ENCODE results near the gene GPR153. TPM values are rescaled to one million over a fixed set of nuclear protein-coding genes. Genes with fewer than 3 reads are reported as not detected.
A peak's percentile ranks its signal among the peaks of the same experiment; 100 is the strongest.

The GPR153 gene
- total RNA-seq, 3 donors from 2014 or later = 0.50 to 0.52 (median 0.51) TPM

DNA sequence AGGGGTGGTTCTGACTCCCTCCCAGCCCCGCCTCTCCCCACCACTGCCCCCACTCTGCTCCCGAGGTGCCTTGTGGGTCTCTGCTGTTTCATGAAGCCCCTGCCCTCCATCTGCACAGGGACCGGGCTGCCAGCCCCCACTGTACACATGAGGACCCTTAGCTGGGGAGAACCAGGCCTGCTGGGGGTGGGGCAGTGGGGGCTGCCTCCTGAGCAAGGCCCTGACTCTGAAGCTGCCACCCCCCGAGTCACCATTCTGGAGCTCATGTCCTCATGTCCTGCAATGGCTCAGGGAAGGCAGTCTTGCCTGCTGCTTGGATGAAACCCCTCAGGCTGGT, 8.6 kb downstream of the GPR153 start:
- no peaks in the 10 kb centered on the region for H3K9me3 Mint-ChIP-seq
- no peak for ATAC-seq
- H3K36me3 Mint-ChIP-seq (ENCODE audit: insufficient read depth) = no peaks in the 10 kb centered on the region
- peaks cover 2% of the 10 kb centered on the region for H3K4me1 Mint-ChIP-seq (ENCODE audit: low read depth)
- DNase-seq = no peak
- H3K4me3 Mint-ChIP-seq = no peak overlapping the region
- H3K27me3 Mint-ChIP-seq (ENCODE audit: low read depth) = peaks cover 45% of the 10 kb centered on the region

DNA sequence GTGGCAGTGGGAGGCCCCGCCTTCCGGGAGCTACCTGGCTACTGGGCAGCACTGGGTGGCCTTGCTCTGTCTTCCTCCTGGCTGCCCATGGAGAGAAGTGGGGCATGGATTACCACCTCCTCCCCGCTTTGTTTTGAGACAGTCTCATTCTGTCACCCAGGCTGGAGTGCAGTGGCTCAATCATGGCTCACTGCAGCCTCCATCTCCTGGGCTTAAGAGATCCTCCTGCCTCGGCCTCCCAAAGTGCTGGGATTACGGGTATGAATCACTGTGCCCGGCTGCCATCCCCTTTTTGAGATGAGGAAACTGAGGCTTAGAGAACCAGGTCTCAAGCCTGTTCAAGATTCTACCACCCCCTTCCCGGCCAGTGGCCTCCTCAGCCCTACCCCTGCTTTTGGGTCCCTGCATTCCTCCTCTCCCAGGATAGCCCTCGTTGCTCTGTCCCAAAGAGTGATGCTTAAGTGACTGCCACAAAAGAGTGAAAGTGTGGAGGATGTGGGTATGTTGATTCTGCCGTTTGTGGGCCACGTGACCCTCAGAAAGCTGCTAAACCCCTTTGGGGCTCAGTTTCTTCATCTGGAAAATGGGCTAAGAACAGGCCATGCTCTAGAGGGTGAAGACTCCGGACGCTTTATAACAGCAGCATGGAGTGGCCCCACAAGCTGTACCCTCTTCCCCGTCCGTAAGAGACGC, 9.1 kb downstream of the GPR153 start:
- ATAC-seq (no peak), DNase-seq (no peak)
- Mint-ChIP-seq H3K4me1 (ENCODE audit: low read depth) (peaks cover 4% of the 10 kb centered on the region), H3K4me3 (no peak overlapping the region), H3K9me3 (no peaks in the 10 kb centered on the region), H3K36me3 (ENCODE audit: insufficient read depth) (no peaks in the 10 kb centered on the region), H3K27me3 (ENCODE audit: low read depth) (peaks cover 50% of the 10 kb centered on the region)

DNA sequence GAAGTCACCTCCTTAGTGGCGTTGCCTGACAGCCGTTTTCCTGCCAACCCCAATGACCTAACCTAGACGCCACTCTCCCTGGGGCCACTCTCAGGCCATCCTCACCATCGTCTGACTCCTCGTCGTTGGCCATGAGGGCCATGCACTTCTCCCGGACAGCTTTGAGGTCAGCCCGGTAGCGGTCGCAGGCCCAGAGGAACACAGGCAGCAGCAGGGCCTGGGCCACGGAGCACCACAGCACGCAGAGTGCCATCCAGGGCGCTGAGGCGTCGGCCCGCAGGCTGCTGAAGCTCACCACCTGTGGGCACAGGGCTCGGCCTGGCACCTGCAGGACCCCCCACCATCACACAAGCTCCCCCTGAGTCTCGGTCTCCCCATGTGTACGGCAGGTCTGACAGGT, 9.7 kb downstream of the GPR153 start:
- Mint-ChIP-seq H3K27me3 (ENCODE audit: low read depth) (peaks cover 56% of the 10 kb centered on the region), H3K4me1 (ENCODE audit: low read depth) (peaks cover 9% of the 10 kb centered on the region), H3K36me3 (ENCODE audit: insufficient read depth) (no peaks in the 10 kb centered on the region), H3K4me3 (no peak overlapping the region), H3K9me3 (no peaks in the 10 kb centered on the region)
- no peak for ATAC-seq
- no peak for DNase-seq

DNA sequence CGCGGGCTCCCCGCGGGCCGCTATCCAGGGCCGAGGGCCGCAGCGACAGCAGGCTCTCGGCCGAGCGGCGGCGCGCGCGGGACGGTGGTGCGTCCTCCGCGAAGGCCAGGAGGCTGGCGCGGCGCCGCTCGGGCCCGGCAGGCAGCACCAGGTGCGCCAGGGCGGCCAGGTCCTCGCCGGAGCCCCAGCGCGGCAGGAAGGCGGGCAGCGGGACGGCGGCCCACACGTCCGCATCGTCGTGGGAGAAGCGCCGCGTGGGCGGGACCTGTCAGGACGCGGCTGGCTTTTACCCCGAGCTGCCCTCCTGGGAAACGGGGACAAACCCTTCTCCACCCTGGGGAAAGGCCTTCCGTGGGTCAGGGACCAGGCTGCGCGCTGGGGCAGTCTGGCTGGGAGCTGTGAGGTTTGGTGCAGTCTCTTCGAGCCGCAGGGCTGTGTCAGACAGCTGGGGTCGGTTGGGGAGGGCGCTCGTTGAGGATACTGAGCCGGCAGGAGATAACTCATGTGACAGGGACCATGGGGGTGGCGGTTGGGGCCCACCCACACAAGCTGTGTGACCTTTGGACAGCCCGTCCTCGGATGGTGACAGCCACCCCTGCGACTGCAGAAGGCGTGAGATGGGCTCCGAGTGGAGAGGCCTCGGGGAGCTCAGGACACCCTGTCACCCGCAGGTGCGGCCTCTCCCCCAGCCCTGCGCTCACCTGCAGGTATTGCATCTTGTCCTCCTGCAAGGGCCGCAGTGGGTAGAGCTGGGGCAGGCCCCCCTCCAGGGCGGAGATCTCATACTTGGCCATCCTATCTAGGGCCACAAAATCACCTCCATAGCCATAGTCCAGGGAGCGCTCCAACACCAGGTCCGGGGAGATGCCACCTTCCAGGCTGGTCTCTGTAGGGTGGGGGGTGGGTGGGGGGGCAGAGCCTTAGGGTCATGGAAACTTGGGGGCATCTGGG, 10.9 kb downstream of the GPR153 start:
- Mint-ChIP-seq H3K27me3 (ENCODE audit: low read depth) (peaks cover 60% of the 10 kb centered on the region), H3K4me3 (no peak overlapping the region), H3K36me3 (ENCODE audit: insufficient read depth) (no peaks in the 10 kb centered on the region), H3K4me1 (ENCODE audit: low read depth) (peaks cover 10% of the 10 kb centered on the region), H3K9me3 (no peaks in the 10 kb centered on the region)
- DNase-seq (no peak), ATAC-seq (no peak)

DNA sequence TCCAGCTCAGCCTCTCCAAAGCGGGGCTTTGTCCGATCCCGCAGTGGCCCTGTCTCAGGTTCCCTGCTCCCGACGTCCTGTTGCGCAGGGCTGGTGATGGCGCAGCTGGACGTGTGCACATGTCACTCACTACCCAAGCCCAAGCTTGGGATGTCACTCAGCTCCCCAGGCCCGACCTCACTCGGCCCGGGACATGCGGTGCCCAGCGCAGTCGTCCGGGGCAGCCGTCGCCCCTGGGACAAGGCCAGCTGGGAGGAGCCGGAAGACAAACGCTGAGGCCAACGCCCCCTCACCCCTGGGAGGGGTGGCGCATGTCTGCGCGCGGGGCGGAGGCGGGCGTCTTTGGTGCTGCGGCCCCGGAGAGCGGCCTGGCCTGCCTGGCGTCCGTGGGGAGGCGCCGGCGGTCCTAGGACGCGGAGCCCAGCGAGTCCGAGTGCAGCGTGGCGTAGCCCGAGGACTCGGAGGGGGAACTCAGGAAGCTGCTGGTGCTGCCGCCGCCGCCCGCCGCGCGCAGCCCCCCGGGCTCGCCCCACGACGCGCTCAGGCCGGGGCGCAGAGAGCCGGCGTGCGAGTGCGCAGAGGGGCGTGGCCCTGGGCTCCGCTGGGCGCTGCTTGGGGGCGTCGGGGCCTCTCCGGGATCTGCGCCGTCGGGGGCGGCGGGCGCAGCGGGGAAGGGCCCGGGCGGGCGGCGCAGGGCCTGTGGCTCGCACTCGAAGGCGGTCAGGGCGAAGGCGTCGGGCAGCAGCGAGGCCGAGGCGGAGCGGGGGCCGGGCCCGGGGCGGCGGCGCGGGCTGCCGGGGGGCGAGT, 11.8 kb downstream of the GPR153 start:
- Mint-ChIP-seq H3K9me3 (no peaks in the 10 kb centered on the region), H3K4me3 (no peak overlapping the region), H3K36me3 (ENCODE audit: insufficient read depth) (no peaks in the 10 kb centered on the region), H3K27me3 (ENCODE audit: low read depth) (peaks cover 63% of the 10 kb centered on the region), H3K4me1 (ENCODE audit: low read depth) (peaks cover 11% of the 10 kb centered on the region)
- DNase-seq (no peak), ATAC-seq (no peak)

DNA sequence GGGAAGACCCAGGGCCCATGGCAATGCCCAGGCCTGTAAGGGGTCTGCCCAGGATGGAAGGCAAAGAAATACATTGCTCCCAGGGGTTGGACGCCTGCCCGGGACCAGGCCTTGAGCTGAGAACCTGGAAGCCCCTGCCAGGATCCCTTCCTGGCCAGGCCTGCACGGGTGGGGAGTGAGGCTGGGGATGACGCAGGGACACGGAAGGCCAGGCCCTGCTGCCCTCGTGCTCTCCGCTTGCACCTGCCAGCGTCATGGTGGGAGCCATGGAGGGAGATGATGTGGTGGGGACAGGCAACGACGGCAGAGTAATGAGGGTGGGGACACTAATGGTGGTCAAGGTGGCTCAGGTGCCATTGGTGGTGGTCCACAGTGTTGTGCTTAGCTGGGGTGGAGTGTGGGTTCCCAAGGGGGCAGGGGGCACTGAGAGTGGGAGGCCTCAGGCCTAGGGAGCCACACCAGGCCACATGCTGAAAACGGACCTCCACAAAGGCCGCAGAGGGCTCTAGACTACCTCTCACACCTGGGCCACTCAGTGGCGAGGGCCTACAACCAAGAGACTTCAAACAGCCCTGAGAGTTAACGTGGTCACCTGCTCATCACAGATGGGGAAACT, 12.6 kb downstream of the GPR153 start:
- no peaks in the 10 kb centered on the region for H3K9me3 Mint-ChIP-seq
- peaks cover 11% of the 10 kb centered on the region for H3K4me1 Mint-ChIP-seq (ENCODE audit: low read depth)
- no peaks in the 10 kb centered on the region for H3K36me3 Mint-ChIP-seq (ENCODE audit: insufficient read depth)
- peaks cover 72% of the 10 kb centered on the region for H3K27me3 Mint-ChIP-seq (ENCODE audit: low read depth)
- no peak for ATAC-seq
- H3K4me3 Mint-ChIP-seq = no peak overlapping the region
- DNase-seq = no peak

DNA sequence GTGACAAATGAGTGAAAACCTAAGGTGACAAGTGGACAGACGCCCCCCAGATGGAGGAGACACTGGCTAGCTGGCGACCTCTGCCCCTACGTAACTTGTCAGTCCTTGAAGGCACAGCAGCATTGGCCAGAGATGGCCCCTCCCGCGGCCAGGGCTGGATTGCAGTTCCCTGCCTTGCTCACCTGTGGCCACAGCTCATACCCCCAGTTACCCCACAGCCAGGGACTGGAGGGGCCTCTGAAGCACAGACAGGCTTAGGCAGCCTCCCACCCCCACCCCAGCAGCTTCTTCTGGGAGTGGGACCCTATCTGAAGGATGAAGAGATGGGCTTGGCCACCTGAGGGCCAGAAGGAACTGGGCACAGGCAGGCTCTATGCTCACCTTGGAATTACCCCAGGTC, 13.2 kb downstream of the GPR153 start:
- ATAC-seq (no peak), DNase-seq (no peak)
- no peaks in the 10 kb centered on the region for H3K9me3 Mint-ChIP-seq
- peaks cover 11% of the 10 kb centered on the region for H3K4me1 Mint-ChIP-seq (ENCODE audit: low read depth)
- H3K27me3 Mint-ChIP-seq (ENCODE audit: low read depth) = peaks cover 72% of the 10 kb centered on the region
- H3K36me3 Mint-ChIP-seq (ENCODE audit: insufficient read depth) = no peaks in the 10 kb centered on the region
- no peak overlapping the region for H3K4me3 Mint-ChIP-seq

DNA sequence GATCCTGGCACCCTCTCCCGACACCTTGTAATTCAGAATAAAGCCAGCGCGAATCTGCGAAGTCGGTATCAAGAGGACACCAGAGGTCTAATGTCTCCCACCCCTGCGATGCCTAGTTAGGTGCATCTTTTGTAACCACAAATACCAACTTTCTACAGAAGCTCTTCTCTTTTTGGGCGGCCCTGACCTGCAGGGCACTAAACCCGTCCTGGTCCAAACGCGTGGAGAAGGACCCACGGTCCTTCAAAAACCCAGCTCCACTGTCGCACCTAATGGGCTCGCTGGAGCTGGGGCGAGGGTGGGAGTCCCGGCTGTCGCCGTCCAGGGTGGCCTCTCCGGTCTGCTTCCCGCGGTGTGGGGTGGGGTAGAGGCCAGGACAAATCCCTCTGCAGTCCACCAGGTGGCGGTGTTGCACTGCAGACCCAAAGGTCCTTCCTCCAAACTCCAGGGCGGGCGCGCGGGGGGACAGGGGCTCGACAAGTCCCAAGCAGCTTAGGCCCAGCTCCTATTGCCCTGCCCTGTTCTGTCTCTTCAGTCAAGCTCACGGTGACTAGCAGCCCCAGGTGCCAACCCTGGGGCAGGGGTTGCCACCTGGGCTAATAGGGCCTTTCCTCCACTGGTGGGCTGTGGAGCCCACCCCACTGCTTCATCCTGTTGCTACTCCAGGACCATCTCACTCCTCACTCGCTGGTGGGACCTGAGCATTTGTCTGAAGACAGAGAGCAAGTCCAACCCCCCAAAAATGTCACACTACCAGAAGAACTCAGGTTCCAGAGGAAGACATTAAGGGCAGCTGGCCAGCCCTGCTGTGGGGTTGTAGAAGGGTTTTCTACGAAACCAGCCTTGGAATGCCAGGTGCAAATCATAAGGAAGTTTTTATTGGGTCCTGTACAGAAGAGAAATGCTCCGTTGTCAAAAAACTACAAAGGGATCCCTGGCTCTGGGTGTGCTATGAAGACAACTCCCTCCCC, 14.1 kb downstream of the GPR153 start:
- Mint-ChIP-seq H3K9me3 (no peaks in the 10 kb centered on the region), H3K27me3 (ENCODE audit: low read depth) (peaks cover 65% of the 10 kb centered on the region), H3K36me3 (ENCODE audit: insufficient read depth) (no peaks in the 10 kb centered on the region), H3K4me3 (peak overlapping the region; percentile 65), H3K4me1 (ENCODE audit: low read depth) (peaks cover 11% of the 10 kb centered on the region)
- DNase-seq (peak; percentile 79), ATAC-seq (peak; percentile 67 to 68)

DNA sequence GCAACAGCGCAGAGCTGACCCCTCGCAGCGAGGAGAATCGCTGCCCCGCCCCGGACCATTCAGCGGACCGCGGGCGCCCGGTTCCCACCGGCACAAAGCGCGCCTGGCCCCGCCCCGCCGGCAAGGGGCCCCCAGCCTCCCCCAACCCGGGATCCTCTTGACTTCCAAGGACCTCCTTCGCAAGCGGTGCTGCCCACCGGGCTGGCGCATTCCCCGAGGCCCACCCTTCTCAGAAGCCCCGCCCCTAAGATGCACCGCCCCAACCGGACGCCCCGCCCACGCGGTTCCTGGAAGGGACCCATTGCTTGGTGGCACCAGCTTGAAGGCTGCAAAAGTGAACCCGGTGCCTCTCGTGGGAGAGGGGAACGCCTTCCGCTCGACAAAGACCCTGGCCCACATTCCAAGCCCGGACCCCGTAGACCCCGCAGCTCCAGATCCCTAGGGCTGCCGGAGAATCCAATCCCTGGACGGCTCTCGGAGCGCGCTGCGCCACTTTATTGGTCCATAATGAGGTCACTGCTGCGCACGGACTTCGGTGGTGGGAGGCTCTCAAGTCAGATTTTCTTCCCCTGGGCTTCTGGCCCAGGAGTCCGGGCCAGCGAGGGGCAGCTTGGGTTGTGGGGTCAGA, 14.9 kb downstream of the GPR153 start:
- Mint-ChIP-seq H3K36me3 (ENCODE audit: insufficient read depth) (no peaks in the 10 kb centered on the region), H3K4me1 (ENCODE audit: low read depth) (peaks cover 15% of the 10 kb centered on the region)
- no peak for ATAC-seq

DNA sequence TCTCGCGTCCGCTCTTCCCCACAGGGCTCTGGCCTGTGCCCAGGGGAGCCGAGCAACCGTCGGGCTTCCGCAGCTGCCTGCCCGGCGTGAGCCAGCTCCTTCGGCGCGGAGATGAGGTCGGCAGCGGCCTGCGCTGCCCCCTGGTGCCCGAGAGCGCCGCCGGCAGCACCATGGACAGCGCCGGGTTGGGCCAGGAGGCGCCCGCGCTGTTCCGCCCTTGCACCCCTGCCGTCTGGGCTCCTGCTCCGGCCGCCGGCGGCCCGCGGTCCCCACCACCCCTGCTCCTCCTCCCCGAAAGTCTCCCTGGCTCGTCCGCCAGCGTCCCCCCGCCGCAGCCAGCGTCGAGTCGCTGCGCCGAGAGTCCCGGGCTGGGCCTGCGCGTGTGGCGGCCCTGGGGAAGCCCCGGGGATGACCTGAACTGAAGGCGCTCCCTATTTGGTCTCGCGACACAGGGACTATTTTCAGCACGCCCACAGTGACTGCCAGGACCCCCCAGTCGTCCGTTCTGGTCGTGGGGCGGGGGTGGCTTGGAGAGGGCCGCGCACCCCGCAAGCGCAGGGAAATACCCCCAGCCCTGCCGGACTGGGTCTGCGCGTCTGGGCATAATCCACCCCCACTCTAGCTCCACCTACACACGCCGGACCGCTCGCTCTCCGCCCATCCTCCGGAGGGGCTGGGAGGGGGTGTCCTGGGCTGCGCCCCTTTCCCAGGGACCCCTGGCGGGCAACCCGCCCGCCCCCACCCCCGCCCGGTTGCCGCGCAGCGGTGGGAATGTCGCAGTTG, 15.6 kb downstream of the GPR153 start:
- Mint-ChIP-seq H3K9me3 (no peaks in the 10 kb centered on the region), H3K4me1 (ENCODE audit: low read depth) (peaks cover 15% of the 10 kb centered on the region), H3K36me3 (ENCODE audit: insufficient read depth) (no peaks in the 10 kb centered on the region), H3K4me3 (no peak overlapping the region), H3K27me3 (ENCODE audit: low read depth) (peaks cover 64% of the 10 kb centered on the region)
- DNase-seq (peak; percentile 74), ATAC-seq (peak; percentile 77 to 79)

More for the DNA sequence above, 14.9 kb downstream of the GPR153 start:
- Mint-ChIP-seq H3K4me3 (no peak overlapping the region), H3K27me3 (ENCODE audit: low read depth) (peaks cover 65% of the 10 kb centered on the region), H3K9me3 (no peaks in the 10 kb centered on the region)
- peak; percentile 32 for DNase-seq

DNA sequence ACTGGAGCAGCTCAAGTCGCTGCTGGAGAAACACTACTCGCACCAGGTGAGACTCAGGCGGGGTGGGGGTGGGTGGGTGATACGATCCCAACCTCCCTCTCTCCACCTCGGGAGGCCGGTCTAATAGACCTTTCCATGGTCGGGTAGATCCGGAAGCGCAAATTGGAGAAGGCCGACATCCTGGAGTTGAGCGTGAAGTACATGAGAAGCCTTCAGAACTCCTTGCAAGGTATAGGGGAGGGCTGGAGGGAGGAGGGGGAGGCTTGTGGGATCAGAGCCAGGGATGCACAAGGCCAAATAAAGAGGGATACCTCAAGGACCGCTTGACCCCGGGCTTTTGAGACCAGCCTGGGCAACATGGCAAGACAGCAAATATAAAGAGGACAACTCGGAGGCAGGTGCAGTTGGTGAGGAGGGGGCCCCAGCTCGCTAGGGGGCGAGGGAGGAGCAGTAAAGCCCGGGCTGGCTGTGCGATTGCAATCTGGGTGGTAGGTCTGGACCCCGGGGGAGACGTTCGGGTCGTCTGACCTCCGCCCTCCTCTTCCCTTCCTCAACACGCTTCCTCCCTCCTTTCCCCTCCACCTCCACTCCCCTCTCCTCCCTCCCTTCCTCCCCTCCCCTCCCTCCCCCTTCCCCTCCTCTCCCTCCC, 16.4 kb downstream of the GPR153 start:
- no peak for ATAC-seq
- H3K4me3 Mint-ChIP-seq = no peak overlapping the region

DNA sequence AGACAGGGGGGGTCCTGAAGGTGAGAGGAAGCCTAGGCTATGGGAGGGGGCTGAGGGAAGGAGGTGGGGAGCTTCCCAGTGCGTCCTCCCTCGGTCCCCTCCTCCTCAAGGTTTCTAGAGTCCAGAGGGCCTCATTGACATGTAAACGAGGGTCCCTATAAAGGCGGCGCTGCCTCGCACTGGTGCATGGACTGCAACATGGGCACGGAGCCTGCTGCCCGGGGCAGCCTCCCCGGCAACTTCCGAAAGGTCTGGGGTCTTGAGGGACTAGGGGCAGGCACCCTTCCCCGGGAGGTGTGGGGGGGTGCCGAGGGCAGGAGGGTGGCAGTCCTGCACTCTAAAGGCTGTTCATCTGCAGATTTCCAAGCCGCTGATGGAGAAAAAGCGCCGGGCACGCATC, 16.9 kb downstream of the GPR153 start, which contains the start of gene HES3:
Gene HES3 (plus strand): TSS at position 187 of the 400 bp plus-strand sequence. CDS start 187 bp downstream, at position 374.
- Mint-ChIP-seq H3K4me1 (ENCODE audit: low read depth) (peaks cover 12% of the 10 kb centered on the region), H3K27me3 (ENCODE audit: low read depth) (peaks cover 70% of the 10 kb centered on the region), H3K9me3 (no peaks in the 10 kb centered on the region), H3K36me3 (ENCODE audit: insufficient read depth) (no peaks in the 10 kb centered on the region), H3K4me3 (no peak within 1 kb of the TSS)
- no peak for ATAC-seq
- no peak for DNase-seq

More for the DNA sequence above, 16.4 kb downstream of the GPR153 start:
- H3K36me3 Mint-ChIP-seq (ENCODE audit: insufficient read depth) = no peaks in the 10 kb centered on the region
- DNase-seq = no peak
- H3K27me3 Mint-ChIP-seq (ENCODE audit: low read depth) = peaks cover 66% of the 10 kb centered on the region
- H3K9me3 Mint-ChIP-seq = no peaks in the 10 kb centered on the region
- peaks cover 12% of the 10 kb centered on the region for H3K4me1 Mint-ChIP-seq (ENCODE audit: low read depth)
